ENCODE results near the gene RUNX1.

DNA sequence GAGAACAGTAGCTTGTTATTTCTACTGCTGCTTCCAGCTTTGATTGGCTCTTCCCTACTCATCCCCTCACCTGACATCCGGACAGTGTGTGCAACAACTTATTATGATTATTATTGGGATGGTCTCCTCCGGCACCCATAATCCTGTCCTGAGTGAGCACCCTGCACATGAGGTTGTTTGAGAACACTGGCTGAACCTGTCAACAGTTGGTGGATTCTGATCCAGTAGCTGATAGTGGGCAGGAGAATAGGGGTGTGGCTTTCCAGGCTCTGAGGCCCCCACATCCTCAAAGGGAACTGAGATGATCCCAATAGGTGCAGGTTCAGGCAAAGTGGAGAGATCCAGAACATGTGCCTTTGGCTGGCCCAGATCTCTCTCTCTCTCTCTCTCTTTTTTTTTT, 60.5 kb downstream of the RUNX1 start:
- TF ChIP-seq CTCF (IDR thresholded peaks at IDR 0.05; ENCODE audit: low read depth, low read length), result no peak
- TF ChIP-seq EZH2phosphoT487 (IDR thresholded peaks at IDR 0.05; ENCODE audit: low read depth), result no peak
